ENCODE measurements around the gene DIS3L2. TPM values are rescaled to one million over a fixed set of nuclear protein-coding genes. Genes with fewer than 3 reads are reported as not detected.

Gene DIS3L2
- total RNA-seq, 4 donors from 2014 or later: 13.3 to 31.0 (median 23.6) TPM

GRCh38 chr2:232340171-232340935 is 378.8 kb downstream of the DIS3L2 start:
- no peak for TF ChIP-seq CTCF (IDR thresholded peaks at IDR 0.05)
- TF ChIP-seq EP300 (IDR thresholded peaks at IDR 0.05): no peak
- TF ChIP-seq POLR2AphosphoS5 (IDR thresholded peaks at IDR 0.05): no peak
- TF ChIP-seq POLR2A (IDR thresholded peaks at IDR 0.05): no peak
- Histone ChIP-seq H3K27ac (no peak overlapping the region), H3K4me1 (no peaks in the 10 kb centered on the region), H3K4me3 (no peak overlapping the region), H3K27me3 (no peaks in the 10 kb centered on the region), H3K36me3 (peaks cover 0 to 21% of the 10 kb centered on the region in 2 donors), H3K9me3 (peaks cover 0 to 27% (median 0%) of the 10 kb centered on the region in 3 donors)
- WGBS, 2 donors (ENCODE audit: low coverage in 1 of 2): 90 to 94% methylated on average over 2 to 3 of the region's 14 CpGs
- ATAC-seq: no peak

DNA sequence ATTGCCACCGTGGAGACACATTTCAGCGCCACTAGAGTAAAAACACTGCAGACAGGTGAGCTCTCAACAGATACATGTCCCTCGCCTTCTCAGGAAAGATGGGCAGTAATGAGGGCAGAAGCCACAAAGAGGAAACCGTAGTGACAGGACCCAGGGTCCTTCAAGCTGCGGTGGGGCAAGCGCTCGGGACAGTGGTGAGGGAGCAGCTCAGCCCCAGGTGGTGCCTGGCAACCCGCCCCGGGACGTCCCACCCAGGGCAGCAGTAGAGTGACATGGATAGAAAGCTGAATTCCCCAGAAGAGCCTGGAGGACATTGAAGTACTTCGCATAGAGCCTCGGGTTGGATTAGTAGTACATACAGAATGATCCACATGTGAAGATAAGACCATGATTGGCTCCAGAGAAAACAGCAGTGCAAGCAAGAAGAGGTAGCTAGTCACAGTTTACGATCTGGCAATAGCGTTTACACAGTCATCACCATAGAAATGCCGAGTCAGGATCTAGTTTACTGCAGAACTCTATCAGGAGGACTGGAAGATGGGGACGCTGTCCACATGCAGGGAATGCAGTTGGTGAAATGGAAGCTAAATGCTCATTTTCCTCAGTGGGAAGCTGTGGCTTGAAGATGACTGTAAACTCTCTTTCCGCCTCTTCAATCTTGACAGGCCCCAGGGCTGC is 379.7 kb downstream of the DIS3L2 start:
- WGBS, 2 donors (ENCODE audit: low coverage in 1 of 2): 89 to 90% methylated on average over 8 to 13 of the region's 17 CpGs
- H3K27me3 ChIP-seq: no peaks in the 10 kb centered on the region
- no peak overlapping the region for H3K27ac ChIP-seq
- peaks cover 0 to 13% of the 10 kb centered on the region in 2 donors for H3K36me3 ChIP-seq
- no peaks in the 10 kb centered on the region for H3K4me1 ChIP-seq
- no peak for ATAC-seq
- TF ChIP-seq POLR2AphosphoS5 (IDR thresholded peaks at IDR 0.05) (no peak), CTCF (IDR thresholded peaks at IDR 0.05) (no peak), EP300 (IDR thresholded peaks at IDR 0.05) (no peak), POLR2A (IDR thresholded peaks at IDR 0.05) (no peak)
- H3K4me3 ChIP-seq: no peak overlapping the region
- peaks cover 0 to 34% (median 0%) of the 10 kb centered on the region in 3 donors for H3K9me3 ChIP-seq

DNA sequence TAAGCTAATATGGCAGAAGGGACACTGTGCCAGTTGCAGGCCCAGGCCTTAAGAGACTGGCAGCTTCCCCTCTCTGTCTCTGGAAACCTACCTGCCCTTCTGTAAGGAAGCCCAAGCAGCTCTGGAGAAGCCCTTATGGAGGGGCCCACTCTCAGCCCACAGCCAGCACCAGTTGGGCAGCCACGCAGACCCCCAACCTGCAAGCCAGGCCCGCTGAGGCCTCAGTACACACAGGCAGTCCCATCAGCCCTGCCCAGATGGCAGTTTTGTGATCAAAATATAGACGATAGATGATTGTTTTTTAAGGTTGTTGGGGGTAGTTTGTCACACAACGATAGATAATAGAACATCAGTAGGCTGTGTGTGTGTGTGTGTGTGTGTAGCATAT is 380.2 kb downstream of the DIS3L2 start:
- peaks cover 0 to 37% (median 0%) of the 10 kb centered on the region in 3 donors for H3K9me3 ChIP-seq
- no peaks in the 10 kb centered on the region for H3K4me1 ChIP-seq
- no peaks in the 10 kb centered on the region for H3K27me3 ChIP-seq
- TF ChIP-seq CTCF (IDR thresholded peaks at IDR 0.05) (no peak), POLR2A (IDR thresholded peaks at IDR 0.05) (no peak), EP300 (IDR thresholded peaks at IDR 0.05) (no peak), POLR2AphosphoS5 (IDR thresholded peaks at IDR 0.05) (no peak)
- H3K4me3 ChIP-seq: no peak overlapping the region
- 100% methylated on average over 2 of the region's 4 CpGs; no CpG with 5 or more reads in 1 of the 2 donors for WGBS, 2 donors (ENCODE audit: low coverage in 1 of 2)
- peaks cover 0 to 8% of the 10 kb centered on the region in 2 donors for H3K36me3 ChIP-seq
- no peak overlapping the region for H3K27ac ChIP-seq
- no peak for ATAC-seq

DNA sequence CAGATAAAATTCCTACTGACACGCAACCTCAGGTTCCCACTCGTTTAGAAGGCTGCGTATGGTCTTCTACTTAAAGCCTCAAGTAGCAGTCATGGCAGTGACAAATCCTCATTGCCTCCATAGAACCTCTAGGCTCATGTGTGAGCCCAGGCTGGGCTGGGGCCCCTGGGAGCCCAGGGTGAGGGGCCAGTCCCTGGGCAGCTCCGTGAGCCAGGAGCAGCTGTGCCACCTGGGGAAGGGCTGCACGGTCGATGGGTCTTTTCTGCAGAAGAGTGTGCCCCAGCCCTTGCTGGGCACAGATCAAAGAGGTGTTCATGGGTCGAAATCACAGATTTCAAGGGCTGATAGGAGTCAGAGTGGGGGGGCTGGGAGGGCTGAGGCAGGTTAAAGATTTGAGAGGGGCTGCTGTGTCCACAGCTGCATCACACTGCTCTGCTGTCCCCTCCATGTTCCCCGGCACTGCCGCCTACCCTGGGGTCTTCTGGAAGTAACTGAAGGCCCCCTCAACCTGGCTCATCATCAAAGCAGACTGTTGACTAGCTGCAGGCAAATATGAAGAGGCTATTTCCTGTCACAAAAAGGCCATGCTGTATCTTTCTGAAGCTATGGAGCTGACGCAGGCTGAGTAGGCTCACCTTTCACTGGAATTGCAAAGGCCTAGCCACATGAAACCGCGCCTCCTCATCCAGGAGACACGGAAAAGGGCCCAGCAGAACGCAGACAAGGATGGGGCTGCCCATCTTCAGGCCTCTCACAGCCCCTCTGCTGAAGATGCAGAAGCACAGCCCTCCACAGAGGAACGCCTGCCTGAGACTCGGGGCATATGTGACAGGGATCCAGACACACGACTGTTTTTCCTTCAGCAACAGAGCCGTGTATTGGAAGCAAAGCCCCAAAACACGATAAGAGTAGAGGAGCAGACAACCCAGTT is 381.4 kb downstream of the DIS3L2 start:
- Histone ChIP-seq H3K36me3 (no peaks in the 10 kb centered on the region), H3K27me3 (peaks cover 4% of the 10 kb centered on the region), H3K4me3 (no peak overlapping the region), H3K9me3 (peaks cover 0 to 49% (median 0%) of the 10 kb centered on the region in 3 donors), H3K4me1 (no peaks in the 10 kb centered on the region), H3K27ac (no peak overlapping the region)
- 83 to 84% methylated on average over 3 to 4 of the region's 19 CpGs for WGBS, 2 donors (ENCODE audit: low coverage in 1 of 2)
- TF ChIP-seq POLR2A (IDR thresholded peaks at IDR 0.05) (no peak), CTCF (IDR thresholded peaks at IDR 0.05) (no peak), EP300 (IDR thresholded peaks at IDR 0.05) (no peak), POLR2AphosphoS5 (IDR thresholded peaks at IDR 0.05) (no peak)
- ATAC-seq: no peak
